IMR-90 (cell line): ENCODE data around the gene POLRMT. TPM values are rescaled to one million over a fixed set of nuclear protein-coding genes. Genes with fewer than 3 reads are reported as not detected.
A peak's percentile ranks its signal among the peaks of the same experiment; 100 is the strongest.

ENCODE experiments used
- ATAC-seq: fragments of 200-7000 bp; cut with Tn5 transposase; 2 replicates; pipeline ENCODE4 v1.9.1; 2020; ENCODE audit warnings: low read depth, mild to moderate bottlenecking, moderate library complexity
- BruUV-seq: library from RNA; stranded (reverse); fragments of 400-500 nt; replicated peaks from 2 replicates; lab custom pipeline; 2021; lab: Mats Ljungman, UMichigan
- CTCF ChIA-PET: fragments of 300-600 bp; formaldehyde crosslinking; extraction: SDS; loops from one replicate; lab custom pipeline; 2021; ENCODE audit warnings: antibody characterized with exemption; lab: Yijun Ruan, JAX
- POLR2A ChIA-PET: fragments of 300-600 bp; sonication (Branson Sonifier 250); formaldehyde crosslinking; loops from one replicate; lab custom pipeline; 2022; ENCODE audit warnings: antibody characterized with exemption; ENCODE audit not compliant: unreplicated experiment; lab: Charles Lee
- DNase-seq: peaks from one replicate; pipeline ENCODE4 v3.0.0; 2013
- H2AFZ ChIP-seq: replicated peaks from 2 replicates; pipeline ENCODE3; 2013; ENCODE audit warnings: low read length, mild to moderate bottlenecking; ENCODE audit not compliant: poor library complexity
- H2AK5ac ChIP-seq: 2 replicates; pipeline ENCODE4 v1.6.1; 2013; ENCODE audit warnings: low read depth, low read length, inconsistent platforms
- H2AK9ac ChIP-seq: replicated peaks from 2 replicates; pipeline ENCODE3; 2013; ENCODE audit warnings: mild to moderate bottlenecking, low read depth, low read length, moderate library complexity; ENCODE audit not compliant: poor library complexity
- H2BK120ac ChIP-seq: 2 replicates; pipeline ENCODE4 v1.6.1; 2013; ENCODE audit warnings: low read depth, low read length, inconsistent platforms
- H2BK15ac ChIP-seq: 3 replicates; pipeline ENCODE4 v1.6.1; 2013; ENCODE audit warnings: low read depth, low read length, inconsistent platforms
- H2BK20ac ChIP-seq: 2 replicates; pipeline ENCODE4 v1.6.1; 2013; ENCODE audit warnings: low read depth, mild to moderate bottlenecking, inconsistent platforms, low read length, moderate library complexity
- H2BK5ac ChIP-seq: 2 replicates; pipeline ENCODE4 v1.6.1; 2013; ENCODE audit warnings: mild to moderate bottlenecking, low read depth, low read length, inconsistent platforms; ENCODE audit not compliant: poor library complexity, severe bottlenecking
- H3K14ac ChIP-seq: replicated peaks from 2 replicates; pipeline ENCODE4 v1.6.1; 2013; ENCODE audit warnings: low read depth, low read length, inconsistent platforms
- H3K18ac ChIP-seq: 2 replicates; pipeline ENCODE4 v1.6.1; 2013; ENCODE audit warnings: low read depth, low read length, control low read depth
- H3K23ac ChIP-seq: 2 replicates; pipeline ENCODE4 v1.6.1; 2013; ENCODE audit warnings: low read depth, low read length, inconsistent platforms
- H3K27ac ChIP-seq: 2 replicates; pipeline ENCODE4 v1.5.1; 2013; ENCODE audit warnings: mild to moderate bottlenecking, control low read depth, low read length; ENCODE audit not compliant: insufficient read depth
- H3K27me3 ChIP-seq: 2 replicates; pipeline ENCODE4 v1.6.1; 2013; ENCODE audit warnings: low read length; ENCODE audit not compliant: control insufficient read depth, insufficient read depth
- H3K36me3 ChIP-seq: 2 replicates; pipeline ENCODE4 v1.6.1; 2013; ENCODE audit warnings: low read length, mixed read lengths; ENCODE audit not compliant: control insufficient read depth, insufficient read depth
- H3K4ac ChIP-seq: 2 replicates; pipeline ENCODE4 v1.6.1; 2013; ENCODE audit warnings: low read depth, low read length, inconsistent platforms
- H3K4me1 ChIP-seq: 2 replicates; pipeline ENCODE4 v1.6.1; 2013; ENCODE audit warnings: low read length, mixed read lengths; ENCODE audit not compliant: control insufficient read depth, insufficient read depth
- H3K4me2 ChIP-seq: 2 replicates; pipeline ENCODE4 v1.6.1; 2013; ENCODE audit warnings: low read depth, mild to moderate bottlenecking, control low read depth, low read length, moderate library complexity
- H3K4me3 ChIP-seq: 2 replicates; pipeline ENCODE4 v1.5.1; 2013; ENCODE audit warnings: low read depth, mild to moderate bottlenecking, control low read depth, low read length, moderate library complexity; ENCODE audit not compliant: insufficient read depth
- H3K56ac ChIP-seq: 2 replicates; pipeline ENCODE4 v1.6.1; 2013; ENCODE audit warnings: low read length, inconsistent platforms; ENCODE audit not compliant: insufficient read depth; ENCODE audit errors: extremely low read depth
- H3K79me1 ChIP-seq, 2 experiments: 2 replicates each; pipeline ENCODE4 v1.6.1; 2013; ENCODE audit warnings: low read length in 2 of 2, inconsistent platforms in 1 of 2, low read depth in 1 of 2
- H3K9ac ChIP-seq: 2 replicates; pipeline ENCODE4 v1.6.1; 2013; ENCODE audit warnings: low read depth, low read length, control low read depth
- H3K9me1 ChIP-seq: 2 replicates; pipeline ENCODE4 v1.6.1; 2013; ENCODE audit warnings: low read length, inconsistent platforms; ENCODE audit not compliant: insufficient read depth
- H3K9me3 ChIP-seq: 2 replicates; pipeline ENCODE4 v1.6.1; 2013; ENCODE audit warnings: low read length; ENCODE audit not compliant: control insufficient read depth, insufficient read depth
- H4K20me1 ChIP-seq: 2 replicates; pipeline ENCODE4 v1.6.1; 2013; ENCODE audit warnings: low read length, inconsistent platforms; ENCODE audit not compliant: insufficient read depth
- H4K5ac ChIP-seq: 2 replicates; pipeline ENCODE4 v1.6.1; 2013; ENCODE audit warnings: mild to moderate bottlenecking, low read depth, low read length, control low read depth
- H4K8ac ChIP-seq, 2 experiments: 2 replicates each; pipeline ENCODE4 v1.6.1; 2013; ENCODE audit warnings: low read depth in 2 of 2, low read length in 2 of 2, control low read depth in 1 of 2, inconsistent platforms in 1 of 2
- H4K91ac ChIP-seq: 2 replicates; pipeline ENCODE4 v1.6.1; 2013; ENCODE audit warnings: low read depth, low read length, inconsistent platforms; ENCODE audit not compliant: insufficient read depth
- CTCF ChIP-seq: conservative IDR thresholded peaks from 2 replicates; pipeline ENCODE4 v1.5.1; 2012; ENCODE audit warnings: mild to moderate bottlenecking, low read depth, low read length, improper control_type of control experiment
- MAZ ChIP-seq: IDR thresholded peaks from 2 replicates; pipeline ENCODE4 v1.6.1; 2012; ENCODE audit warnings: low read depth, mild to moderate bottlenecking, low read length, improper control_type of control experiment, moderate library complexity, borderline replicate concordance
- MXI1 ChIP-seq: IDR thresholded peaks from 2 replicates; pipeline ENCODE4 v1.6.1; 2012; ENCODE audit warnings: low read depth, mild to moderate bottlenecking, low read length, moderate library complexity, borderline replicate concordance
- POLR2A ChIP-seq: IDR thresholded peaks from 2 replicates; pipeline ENCODE4 v1.6.1; 2012; ENCODE audit warnings: mild to moderate bottlenecking, low read depth, low read length
- RFX5 ChIP-seq: IDR thresholded peaks from 2 replicates; pipeline ENCODE4 v1.8.0; 2012; ENCODE audit warnings: low read depth, mild to moderate bottlenecking, low read length, moderate library complexity
- WGBS, 2 experiments: methylation state at CpG; one replicate each; pipeline versions ENCODE4 v1.1.5 to v1.1.7; 2013; ENCODE audit warnings: missing lambda C conversion rate in 2 of 2; ENCODE audit not compliant: insufficient read length in 1 of 2; ENCODE audit errors: extremely low coverage in 2 of 2; 5-methylcytosine and 5-hydroxymethylcytosine counted together
- dilution Hi-C: fragments of 300-500 bp; cut with HindIII; formaldehyde crosslinking; loops from one replicate; pipeline ENCODE4 v1.14.3; 2018; ENCODE audit warnings: low sequenced_read_pairs; ENCODE audit not compliant: unreplicated experiment
- in situ Hi-C: fragments of 300-500 bp; cut with MboI; formaldehyde crosslinking; loops from 3 replicates; pipeline ENCODE4 v1.14.3; 2019; ENCODE audit warnings: low sequenced_read_pairs, inconsistent platforms, mixed read lengths
- intact Hi-C: fragments of 100-400 bp; cut with micrococcal nuclease; formaldehyde crosslinking; loops from 2 replicates; pipeline ENCODE4 v1.10.0; 2022
- polyA plus RNA-seq, 3 experiments: library from polyadenylated mRNA; depleted of rRNA; stranded (reverse); fragments of >200 nt; gene quantifications; 2 replicates each; pipeline ENCODE4 v1.2.3, GENCODE V29; 2012; ENCODE audit warnings: low replicate concordance in 1 of 3
- total RNA-seq: library from RNA; depleted of rRNA; stranded (reverse); fragments of >200 nt; gene quantifications from 2 replicates; pipeline ENCODE4 v1.2.3, GENCODE V29; 2012

The POLRMT gene
- total and polyA plus RNA-seq, 2 of the 4 experiments (the other 2 are of a cell fraction) = 9.9 to 29.6 TPM

GRCh38 chr19:571566-571974 lies 61.8 kb downstream of the POLRMT start (continued):
- TF ChIP-seq RFX5 (no peak), MAZ (no peak), MXI1 (no peak), POLR2A (no peak)

- H3K23ac ChIP-seq = peak overlapping the region; percentile 90
- ChIA-PET POLR2A (no interaction called here), CTCF (no interaction called here)
- H3K4me3 ChIP-seq = peak overlapping the region; percentile 8
- peak overlapping the region; percentile 68; the same call in 1 of the 2 replicates for H3K4ac ChIP-seq
- H3K79me1 ChIP-seq = peaks cover 0 to 33% of the 10 kb centered on the region in 2 experiments; a peak in 2 of 4 replicates
- peak overlapping the region; percentile 23; the same call in 1 of the 2 replicates for H2AK5ac ChIP-seq
- H3K56ac ChIP-seq = peak overlapping the region; percentile 47
- ATAC-seq (no peak), DNase-seq (no peak)
- peak overlapping the region; percentile 84 for H3K14ac ChIP-seq
- peak overlapping the region; percentile 42 to 59 for H4K8ac ChIP-seq
- H3K9me3 ChIP-seq = no peaks in the 10 kb centered on the region
- 0 out of 2 replicates have a peak overlapping the region, but pooled peaks have one; percentile 10 for H2BK120ac ChIP-seq
- no peak overlapping the region for H3K18ac ChIP-seq
- H2AFZ ChIP-seq = peak overlapping the region; percentile 98
- H4K20me1 ChIP-seq = peaks cover 31% of the 10 kb centered on the region
- peak overlapping the region; percentile 51; the same call in 1 of the 2 replicates for H4K91ac ChIP-seq
- peak overlapping the region; percentile 83 for H2AK9ac ChIP-seq
- intact Hi-C loops (no loop called here), dilution Hi-C loops (no loop called here), in situ Hi-C loops (no loop called here)
- H2BK5ac ChIP-seq = peak overlapping the region; percentile 25
- H3K9ac ChIP-seq = peak overlapping the region; percentile 24; the same call in 1 of the 2 replicates
- H2BK20ac ChIP-seq = peak overlapping the region; percentile 34; the same call in 1 of the 2 replicates
- no peaks in the 10 kb centered on the region for H3K27me3 ChIP-seq
- H3K9me1 ChIP-seq = 0 out of 2 replicates have a peak, but pooled peaks cover 6% of the 10 kb centered on the region
- TF ChIP-seq CTCF (no peak), MAZ (peak; percentile 31; the same call in 1 of the 2 replicates)
- WGBS, 2 experiments = 5% methylated on average over 21 of the region's 45 CpGs; no CpG with 5 or more reads in 1 of the 2 experiments
- peak overlapping the region; percentile 69; the same call in 2 of the 3 replicates for H2BK15ac ChIP-seq
- H3K4me1 ChIP-seq = peaks cover 23% of the 10 kb centered on the region
- BruUV-seq = no TSS peak
- no peak overlapping the region; the same call in 1 of the 2 replicates for H3K27ac ChIP-seq
- peak overlapping the region; percentile 61 for H4K5ac ChIP-seq
- H3K36me3 ChIP-seq = no peaks in the 10 kb centered on the region
- H3K4me2 ChIP-seq = peak overlapping the region; percentile 87
These were observed 62.3 kb downstream of the POLRMT start for GRCh38 chr19:570937-571565.
